ENCODE results near the gene RAB11FIP2.

Gene RAB11FIP2

DNA sequence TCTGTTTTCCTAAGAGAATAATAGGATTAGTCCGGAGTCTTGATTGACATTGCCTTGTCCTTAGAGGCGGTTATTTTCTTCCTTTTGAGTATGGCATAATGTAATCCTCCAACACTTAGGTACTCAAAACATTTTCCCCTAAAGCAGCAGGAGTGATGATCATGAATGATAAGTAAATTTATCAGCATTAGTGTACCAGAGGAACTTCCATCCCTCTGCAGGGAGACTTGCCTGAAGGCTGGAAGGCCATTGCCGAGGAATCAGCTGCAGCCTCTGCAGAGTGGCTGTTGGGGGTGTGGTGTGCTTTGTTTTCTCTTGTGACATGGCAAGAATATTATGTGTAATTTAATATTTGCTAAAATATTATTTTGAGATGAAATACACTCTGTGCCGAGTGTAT, 56.8 kb downstream of the RAB11FIP2 start:
- Histone ChIP-seq H3K4me3 (no peak overlapping the region), H3K27ac (no peak overlapping the region)

DNA sequence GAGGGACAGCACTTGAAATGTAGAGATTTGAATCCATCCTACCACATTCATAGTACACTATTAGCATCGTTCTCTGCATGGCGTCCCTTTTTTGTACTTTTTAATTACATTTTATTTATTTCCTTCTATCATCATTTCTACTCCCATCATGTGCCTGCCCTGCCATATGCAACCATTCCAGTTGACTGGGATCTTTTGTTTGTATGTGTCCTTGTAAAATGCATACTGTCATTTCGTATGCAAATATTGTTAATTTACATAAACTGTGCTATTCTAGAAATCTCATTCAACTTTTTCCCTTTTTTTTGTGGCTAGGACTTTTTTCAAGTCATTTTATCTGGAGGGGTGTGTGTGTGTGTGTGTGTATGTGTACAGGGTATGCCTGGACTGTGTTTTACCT, 57.9 kb downstream of the RAB11FIP2 start:
- Histone ChIP-seq H3K27ac (no peak overlapping the region), H3K4me3 (no peak overlapping the region)

DNA sequence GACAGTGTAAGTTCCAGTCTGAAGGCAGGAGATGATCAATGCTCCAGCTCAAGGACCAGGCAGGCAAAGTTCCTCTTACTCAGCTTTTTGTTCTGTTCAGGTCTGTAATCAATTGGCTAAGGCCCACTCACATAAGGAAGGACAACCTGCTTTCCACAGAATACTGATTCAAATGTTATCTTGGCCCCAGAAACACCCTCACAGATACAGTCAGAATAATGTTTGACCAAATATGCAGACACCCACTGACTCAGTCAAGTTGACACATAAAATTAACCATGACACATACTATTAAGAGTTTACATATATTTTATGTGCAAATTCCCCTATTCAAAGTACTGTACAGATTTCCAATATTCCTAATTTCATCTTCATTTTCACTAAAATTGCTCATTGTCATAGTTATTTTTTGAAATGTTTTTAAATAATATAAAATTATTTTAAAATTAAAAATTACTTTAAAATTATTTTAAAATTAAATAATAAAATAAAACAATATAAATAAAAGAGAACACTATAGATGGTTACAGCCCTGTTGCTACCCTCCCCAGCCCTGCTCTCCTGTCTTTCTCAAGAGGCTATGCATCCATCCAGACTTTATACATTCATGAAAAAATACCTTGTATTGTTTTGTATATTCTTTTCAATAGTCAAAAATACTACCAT, 59.4 kb downstream of the RAB11FIP2 start:
- H3K4me3 ChIP-seq = no peak overlapping the region
- H3K27ac ChIP-seq = no peak overlapping the region

DNA sequence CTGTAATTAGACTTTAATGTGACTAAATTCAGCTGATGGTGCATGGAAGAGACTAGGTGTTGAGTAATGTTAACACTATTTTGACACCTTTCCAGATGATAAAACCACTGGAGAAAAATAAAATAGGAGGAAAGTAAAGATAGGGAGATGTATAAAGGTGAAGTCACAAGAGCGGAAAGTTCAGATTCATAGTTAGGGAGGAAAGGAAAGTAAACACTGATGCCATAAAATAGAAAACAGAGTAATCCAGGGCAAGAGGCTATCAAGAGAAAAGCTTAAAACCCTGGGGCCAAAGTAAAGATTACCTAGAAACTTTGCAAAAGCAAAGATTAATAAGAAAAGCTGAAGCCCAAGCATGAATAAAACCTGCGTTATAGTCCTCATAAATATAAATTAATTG, 62.8 kb downstream of the RAB11FIP2 start:
- Histone ChIP-seq H3K27ac (no peak overlapping the region), H3K4me3 (no peak overlapping the region)

DNA sequence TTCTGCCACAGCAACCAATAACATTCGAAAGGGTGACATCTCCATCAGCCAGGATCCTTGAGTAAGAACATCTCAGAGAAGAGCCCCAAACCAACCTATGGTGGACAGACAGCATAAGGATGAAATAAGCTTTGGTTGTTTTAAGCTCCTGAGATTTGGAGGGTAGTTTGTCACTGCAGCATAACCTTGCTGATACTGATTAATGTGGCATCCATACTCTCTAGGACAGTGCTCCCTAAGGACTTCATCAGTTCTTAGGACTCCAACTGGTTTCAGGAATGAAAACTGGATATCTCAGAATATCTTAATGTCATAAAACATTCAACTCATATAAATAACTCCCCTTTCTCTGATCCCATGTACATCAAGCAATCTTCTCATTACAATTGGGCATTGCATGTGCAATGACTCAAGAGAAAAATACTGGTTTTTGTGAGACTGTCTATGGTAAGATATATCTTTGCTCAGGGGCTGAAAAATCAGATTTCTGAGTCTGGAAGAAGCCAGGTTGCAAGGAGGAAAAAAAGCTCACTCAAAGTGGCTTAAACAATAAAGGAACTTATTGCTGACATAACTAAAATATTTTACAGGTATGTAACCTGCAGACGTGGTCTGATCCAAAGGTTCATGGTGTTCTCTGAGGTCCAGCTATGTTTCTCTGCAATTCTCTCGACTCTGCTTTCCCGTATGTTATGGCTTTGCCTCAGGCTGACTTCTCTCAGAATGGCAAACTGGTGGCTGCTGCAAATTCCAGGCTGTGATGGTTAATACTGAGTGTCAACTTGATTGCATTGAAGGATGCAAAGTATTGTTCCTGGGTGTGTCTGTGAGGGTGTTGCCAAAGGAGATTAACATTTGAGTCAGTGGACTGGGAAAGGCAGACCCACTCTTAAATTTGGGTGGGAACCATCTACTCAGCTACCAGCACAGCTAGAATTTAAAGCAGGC, 65.7 kb downstream of the RAB11FIP2 start:
- no peak overlapping the region for H3K27ac ChIP-seq
- no peak overlapping the region for H3K4me3 ChIP-seq

DNA sequence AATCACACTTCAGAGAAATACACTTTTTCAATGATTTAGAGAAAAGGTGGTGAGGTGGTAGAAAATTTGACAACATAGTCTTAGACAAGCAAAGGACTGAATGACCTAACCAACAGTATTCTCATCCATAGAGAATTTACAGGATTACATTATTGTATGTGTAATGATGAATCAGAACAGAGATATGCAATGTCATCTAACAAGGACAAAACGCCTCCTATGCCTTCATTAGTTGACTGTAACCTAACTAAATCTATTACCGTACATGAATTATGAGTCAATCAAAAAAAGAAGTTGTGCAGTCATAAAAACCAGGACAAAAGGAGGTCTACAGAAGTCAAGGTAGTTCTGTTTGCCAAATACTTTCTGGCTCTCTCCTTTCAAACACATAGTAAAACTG, 66.5 kb downstream of the RAB11FIP2 start:
- no peak overlapping the region for H3K27ac ChIP-seq
- H3K4me3 ChIP-seq = no peak overlapping the region

DNA sequence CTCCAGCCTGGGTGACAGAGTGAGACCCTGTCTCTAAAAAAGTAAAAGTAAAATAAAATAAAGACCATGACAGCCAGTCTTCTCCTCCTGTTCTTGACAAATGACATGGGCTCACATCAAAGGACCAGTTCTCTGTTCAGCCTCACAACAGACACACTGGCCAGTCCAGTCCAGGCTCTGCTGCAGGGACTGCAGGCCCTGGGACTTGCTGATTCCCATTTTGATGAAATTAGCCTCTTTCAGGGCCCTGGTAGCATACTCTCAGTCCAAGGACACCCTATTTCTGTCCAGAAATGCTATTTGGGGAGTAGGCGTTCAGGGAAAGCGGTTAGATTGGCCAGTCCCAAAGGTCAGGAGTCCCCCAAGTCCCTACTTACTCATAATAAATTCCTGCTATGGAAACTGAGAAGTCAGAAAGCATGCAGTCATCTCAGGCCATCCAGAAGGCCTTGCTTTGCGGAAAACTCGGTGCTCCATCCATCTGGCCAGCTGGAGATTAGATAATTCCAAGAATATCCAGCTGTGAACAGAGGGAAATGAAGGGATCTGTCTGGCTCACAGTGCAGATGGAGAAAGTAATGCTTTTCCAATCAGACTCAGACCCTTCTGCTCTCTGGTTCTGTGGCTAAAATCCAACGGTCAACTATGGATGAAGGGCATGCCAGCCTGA, 74.4 kb downstream of the RAB11FIP2 start:
- Histone ChIP-seq H3K4me3 (no peak overlapping the region), H3K27ac (peak overlapping the region in 1 of 21 experiments; percentile 38)

DNA sequence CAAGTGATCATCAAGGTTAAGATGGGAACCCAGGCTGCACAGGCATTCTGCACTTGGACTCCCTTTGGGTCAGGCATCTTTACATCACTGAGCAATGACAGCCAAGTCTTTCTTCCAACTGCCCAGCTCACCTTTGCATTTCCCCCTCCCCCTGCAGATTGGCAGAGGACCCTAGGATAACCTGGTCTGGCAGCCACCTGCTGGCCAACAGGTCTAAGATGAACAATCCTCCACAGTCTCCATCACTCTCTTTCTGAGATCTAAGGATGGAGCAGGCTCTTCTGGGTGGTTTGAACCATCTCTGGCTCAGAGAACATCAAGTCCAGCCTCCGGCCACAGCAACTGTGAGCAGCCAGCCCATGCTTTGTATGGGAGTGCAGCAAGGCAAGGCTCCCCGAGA, 75.8 kb downstream of the RAB11FIP2 start:
- Histone ChIP-seq H3K4me3 (no peak overlapping the region), H3K27ac (no peak overlapping the region)

DNA sequence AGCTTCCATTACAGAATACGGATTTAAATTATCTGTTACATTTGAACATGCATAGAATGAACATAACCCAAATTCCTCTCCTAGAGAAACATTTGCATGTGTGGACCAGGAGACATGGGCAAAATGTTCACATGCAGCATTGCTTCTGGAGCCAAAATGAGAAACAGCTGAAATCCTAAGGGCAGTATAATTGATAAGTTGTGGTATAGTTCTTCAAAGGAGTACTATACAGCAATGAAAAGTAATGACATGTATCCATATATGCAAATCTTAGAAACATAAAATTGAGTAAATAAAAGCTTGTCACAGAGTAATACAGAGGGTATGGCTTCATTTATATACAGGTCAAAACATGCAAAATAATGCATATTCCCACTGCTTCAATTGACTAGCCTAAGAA, 77.1 kb downstream of the RAB11FIP2 start:
- Histone ChIP-seq H3K4me3 (no peak overlapping the region), H3K27ac (no peak overlapping the region)

DNA sequence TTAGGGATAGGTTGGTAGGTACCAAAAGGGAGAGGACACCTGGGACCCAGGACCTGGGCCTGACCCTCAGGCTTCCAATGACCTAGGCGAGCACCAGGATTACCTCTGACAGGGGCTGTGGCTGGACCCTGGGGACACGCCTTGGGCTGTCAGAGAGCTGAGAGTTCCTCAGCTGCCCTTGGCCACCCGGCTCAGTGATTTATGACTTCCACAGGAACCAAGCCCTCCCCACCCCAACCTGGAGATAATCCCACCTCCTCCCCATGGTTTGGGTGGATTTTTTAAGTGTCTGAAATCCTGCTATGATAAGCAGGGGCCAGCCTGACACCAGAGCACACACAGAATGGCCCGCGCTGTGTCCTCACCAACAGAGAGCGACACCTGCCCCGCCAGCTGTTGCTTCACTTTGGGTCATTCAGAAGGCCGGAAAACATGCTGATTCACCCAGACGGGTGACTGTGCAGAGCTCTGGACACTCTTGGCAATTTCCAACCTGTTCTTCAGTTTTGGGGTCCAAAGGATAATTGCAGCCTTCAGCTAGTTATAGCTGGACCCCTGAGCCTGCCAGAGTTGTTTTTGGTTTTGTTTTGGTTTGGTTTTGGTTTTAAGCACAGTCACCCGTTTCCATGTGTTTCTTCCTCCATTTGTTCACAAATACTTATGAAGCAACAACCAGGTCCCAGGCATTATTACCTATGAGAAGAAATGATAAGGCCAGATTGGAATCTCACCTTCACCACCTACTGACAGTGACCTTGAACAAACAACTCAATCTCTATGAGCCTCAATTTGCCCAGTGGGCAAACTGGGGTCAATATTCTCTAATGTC, 78.2 kb downstream of the RAB11FIP2 start:
- Histone ChIP-seq H3K27ac (no peak overlapping the region), H3K4me3 (no peak overlapping the region)

DNA sequence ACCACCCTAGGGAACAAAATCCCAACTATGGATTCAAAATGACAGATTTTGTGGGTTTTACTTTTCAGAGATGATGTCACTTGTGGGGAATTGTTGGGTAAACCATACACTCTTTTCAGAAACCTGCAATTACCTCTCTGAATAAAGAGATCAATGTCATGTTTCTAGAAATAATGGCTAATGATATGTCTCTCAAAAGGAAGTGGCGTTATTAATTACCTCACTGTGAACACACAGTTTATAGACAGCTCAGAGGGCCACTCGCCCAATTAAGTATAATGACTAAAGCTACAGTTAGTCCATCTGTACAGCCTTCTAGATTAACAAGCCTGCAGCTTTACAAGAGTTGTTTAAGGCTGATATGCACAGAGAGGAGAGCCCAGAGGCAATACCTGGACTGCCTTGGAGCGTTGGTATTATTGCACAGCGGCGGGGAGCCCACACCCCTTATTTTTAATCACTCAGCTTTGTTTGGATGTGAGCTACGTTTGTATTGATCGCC, 79.5 kb downstream of the RAB11FIP2 start:
- Histone ChIP-seq H3K4me3 (no peak overlapping the region), H3K27ac (no peak overlapping the region)

DNA sequence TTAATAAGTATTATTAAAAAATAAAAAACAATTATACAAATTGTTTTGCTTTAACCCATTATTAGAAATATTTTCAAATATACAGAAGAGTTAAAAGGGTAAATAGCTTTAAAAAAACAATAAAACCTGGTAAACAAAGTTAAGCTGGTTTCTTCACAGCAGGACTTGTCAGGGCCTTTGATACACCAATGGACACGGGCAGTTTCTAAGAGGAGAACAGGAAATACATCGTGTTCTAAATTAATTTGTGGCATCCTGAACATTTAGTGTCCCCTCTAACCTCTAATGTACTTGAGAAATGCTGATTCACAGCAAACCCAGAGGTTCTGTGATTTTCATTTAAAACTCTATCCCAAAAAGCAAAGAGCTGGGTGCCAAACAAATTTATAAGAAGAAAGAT, 80.8 kb downstream of the RAB11FIP2 start:
- no peak overlapping the region for H3K4me3 ChIP-seq

DNA sequence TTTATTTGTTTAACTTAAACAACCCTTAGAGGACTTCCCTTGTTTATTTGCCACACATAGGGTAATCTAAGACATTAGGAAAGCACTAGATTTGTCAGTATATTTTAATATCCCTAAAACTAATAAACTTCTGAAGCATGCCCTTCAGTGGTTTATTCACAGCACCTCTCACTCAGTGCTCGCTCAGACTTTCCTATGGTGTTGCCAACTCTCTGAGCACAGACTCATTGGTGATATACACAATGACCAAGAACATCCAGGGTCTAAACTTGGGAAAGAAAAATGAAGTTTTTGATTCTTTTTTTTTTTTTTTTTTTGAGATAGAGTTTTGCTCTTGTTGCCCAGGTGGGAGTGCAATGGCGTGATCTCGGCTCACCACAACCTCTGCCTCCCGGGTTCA, 82.2 kb downstream of the RAB11FIP2 start:
- Histone ChIP-seq H3K27ac (no peak overlapping the region), H3K4me3 (no peak overlapping the region)

More for the DNA sequence above, 80.8 kb downstream of the RAB11FIP2 start:
- no peak overlapping the region for H3K27ac ChIP-seq

DNA sequence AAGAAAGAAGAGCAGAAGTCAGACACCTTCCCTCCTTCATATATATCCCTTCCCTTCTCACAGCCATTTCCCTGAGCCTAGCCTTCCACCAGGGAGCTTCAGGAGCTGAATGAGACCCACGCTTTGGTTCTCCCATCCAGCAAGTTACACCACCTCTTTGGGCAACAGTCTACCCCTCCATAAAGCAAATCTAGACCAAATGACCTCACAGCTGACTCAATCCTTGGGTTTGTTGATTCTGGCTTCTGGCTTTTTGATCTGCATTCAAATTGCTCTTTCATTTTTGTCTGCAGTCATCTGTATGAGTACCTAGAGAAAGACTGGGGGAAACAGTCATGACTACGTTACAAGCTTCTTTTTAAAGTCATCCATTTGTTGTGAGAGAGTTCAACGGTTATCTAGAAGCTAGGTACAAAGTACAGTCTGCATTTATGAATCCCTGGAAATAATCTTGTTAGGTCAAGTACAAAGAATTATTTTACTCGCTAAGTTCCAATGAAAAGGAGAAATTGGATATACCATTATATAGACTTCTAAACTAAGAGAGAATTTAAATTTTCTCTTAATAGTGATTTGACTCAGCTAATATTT, 86.3 kb downstream of the RAB11FIP2 start:
- Histone ChIP-seq H3K4me3 (no peak overlapping the region), H3K27ac (no peak overlapping the region)

DNA sequence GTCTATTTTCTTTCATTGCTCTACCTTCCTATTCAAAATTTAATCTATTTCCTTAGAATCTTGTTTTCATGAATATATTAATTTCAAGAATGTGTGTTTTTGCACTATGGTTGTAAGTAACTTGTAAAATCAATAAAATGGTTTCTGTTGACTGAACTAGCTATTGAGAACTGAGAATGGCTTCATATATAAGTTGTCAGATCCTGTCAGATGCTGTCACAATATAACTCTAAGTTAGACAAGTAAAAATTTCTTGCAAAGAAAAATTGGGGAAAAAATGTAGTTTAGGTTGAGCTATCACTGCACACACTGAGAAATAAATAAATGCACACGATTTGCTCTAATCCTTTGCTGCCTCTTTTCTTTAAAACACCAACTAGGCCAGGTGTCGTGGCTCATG, 89.8 kb downstream of the RAB11FIP2 start:
- Histone ChIP-seq H3K4me3 (no peak overlapping the region), H3K27ac (no peak overlapping the region)

DNA sequence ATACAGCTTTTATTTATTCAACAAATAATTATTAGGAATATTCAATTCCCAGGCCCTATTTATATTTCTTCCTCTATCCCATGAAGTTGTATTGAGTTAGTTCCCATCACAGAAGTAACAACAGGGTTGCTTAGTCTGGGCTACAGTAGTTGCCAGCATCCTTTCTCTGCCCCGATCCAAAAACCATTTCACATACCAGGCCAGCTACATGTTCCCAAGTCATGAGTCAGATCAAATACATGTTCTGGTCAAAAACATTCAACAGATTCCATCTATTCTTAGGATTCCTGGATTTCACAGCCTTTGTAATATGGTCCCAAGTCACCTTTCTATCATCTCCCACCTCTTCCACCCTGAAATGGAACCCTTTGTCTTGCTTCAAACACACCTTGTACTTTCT, 91.6 kb downstream of the RAB11FIP2 start:
- Histone ChIP-seq H3K27ac (no peak overlapping the region), H3K4me3 (no peak overlapping the region)
